ENCODE measurements around the gene CCDC51. TPM values are rescaled to one million over a fixed set of nuclear protein-coding genes. Genes with fewer than 3 reads are reported as not detected.

CCDC51 gene
- total and polyA plus RNA-seq, 4 donors, result 6.4 to 12.7 (median 8.1) TPM

GRCh38 chr3:48410205-48411040 is 29.5 kb downstream of the CCDC51 start:
- ATAC-seq (ENCODE audit: low FRiP score) (no peak), DNase-seq (peak; percentile 34 to 61)
- Histone ChIP-seq H3K27ac (ENCODE audit: low read depth in 1 of 2, low read length in 2 of 2) (no peak overlapping the region), H3K4me1 (ENCODE audit: control insufficient read depth in 1 of 2, insufficient read depth in 2 of 2, low read length in 2 of 2) (no peaks in the 10 kb centered on the region), H3K27me3 (ENCODE audit: control insufficient read depth in 1 of 2, insufficient read depth in 2 of 2, low read length in 1 of 2) (no peaks in the 10 kb centered on the region), H3K36me3 (ENCODE audit: control insufficient read depth in 1 of 2, insufficient read depth in 2 of 2, low read length in 1 of 2) (peaks cover 0 to 20% of the 10 kb centered on the region in 2 donors), H3K9me3 (ENCODE audit: control insufficient read depth, low read length) (no peaks in the 10 kb centered on the region), H3K4me3 (ENCODE audit: low read length in 2 of 2) (no peak overlapping the region)
- intact Hi-C loops (cut with DNase I), result no loop called here
- 93% methylated on average over 16 of the region's 16 CpGs for WGBS, 2 donors

DNA sequence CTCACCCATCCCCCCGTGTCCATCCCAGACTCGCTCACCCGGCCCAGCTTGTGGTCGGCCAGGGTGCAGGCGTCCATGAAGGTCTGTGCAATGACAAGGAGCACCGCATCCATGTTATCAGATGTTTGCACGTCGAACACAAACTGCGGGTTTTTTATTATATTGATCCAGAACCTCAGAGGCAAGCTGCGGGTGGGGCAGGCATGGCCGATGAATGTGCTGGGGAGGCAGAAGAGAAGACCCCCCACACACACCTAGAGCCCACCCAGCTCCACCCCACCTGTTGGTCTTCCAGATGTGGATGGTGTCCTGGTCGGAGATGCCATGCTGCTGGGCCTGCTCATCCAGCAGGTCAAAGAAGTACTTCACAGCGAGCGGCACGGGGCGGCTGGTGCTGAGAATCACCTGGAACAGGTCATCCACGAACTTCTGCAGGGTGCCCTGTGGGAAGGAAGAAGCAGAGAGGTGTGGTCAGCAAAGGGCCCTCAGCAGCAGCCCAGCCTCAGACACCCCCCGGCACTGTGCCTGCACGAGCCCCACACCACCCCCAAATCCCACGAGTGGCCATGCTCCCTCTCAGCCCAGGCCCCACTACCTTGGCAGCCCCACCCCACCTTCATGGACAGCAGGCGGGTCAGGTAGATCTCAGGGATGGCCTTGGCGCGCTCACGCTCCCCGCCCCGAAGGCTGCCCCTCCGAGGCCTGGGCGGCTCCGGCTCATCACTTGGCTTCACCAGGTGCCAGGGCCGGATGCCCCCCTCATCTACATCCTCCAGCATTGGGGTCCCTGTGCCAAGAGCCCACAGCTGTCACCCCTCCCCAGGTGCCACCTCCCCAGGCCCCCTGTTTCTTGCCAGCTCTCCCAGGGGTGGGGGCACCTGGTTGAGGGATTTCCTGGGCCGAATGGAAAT is 30.4 kb downstream of the CCDC51 start:
- H3K4me3 ChIP-seq (ENCODE audit: low read length in 2 of 2), result no peak overlapping the region
- DNase-seq, result peak; percentile 32 to 71
- intact Hi-C loops (cut with DNase I), result no loop called here
- 92 to 93% methylated on average over 28 to 31 of the region's 31 CpGs for WGBS, 2 donors
- no peaks in the 10 kb centered on the region for H3K4me1 ChIP-seq (ENCODE audit: control insufficient read depth in 1 of 2, insufficient read depth in 2 of 2, low read length in 2 of 2)
- H3K36me3 ChIP-seq (ENCODE audit: control insufficient read depth in 1 of 2, insufficient read depth in 2 of 2, low read length in 1 of 2), result peaks cover 0 to 17% of the 10 kb centered on the region in 2 donors
- H3K27ac ChIP-seq (ENCODE audit: low read depth in 1 of 2, low read length in 2 of 2), result no peak overlapping the region
- no peak for ATAC-seq (ENCODE audit: low FRiP score)
- no peaks in the 10 kb centered on the region for H3K9me3 ChIP-seq (ENCODE audit: control insufficient read depth, low read length)
- no peaks in the 10 kb centered on the region for H3K27me3 ChIP-seq (ENCODE audit: control insufficient read depth in 1 of 2, insufficient read depth in 2 of 2, low read length in 1 of 2)

GRCh38 chr3:48408823-48409281 is 31.1 kb downstream of the CCDC51 start:
- ATAC-seq (ENCODE audit: low FRiP score) (no peak), DNase-seq (peak; percentile 29 to 37)
- intact Hi-C loops (cut with DNase I), result no loop called here
- Histone ChIP-seq H3K27me3 (ENCODE audit: control insufficient read depth in 1 of 2, insufficient read depth in 2 of 2, low read length in 1 of 2) (no peaks in the 10 kb centered on the region), H3K27ac (ENCODE audit: low read depth in 1 of 2, low read length in 2 of 2) (no peak overlapping the region), H3K36me3 (ENCODE audit: control insufficient read depth in 1 of 2, insufficient read depth in 2 of 2, low read length in 1 of 2) (peaks cover 0 to 17% of the 10 kb centered on the region in 2 donors), H3K9me3 (ENCODE audit: control insufficient read depth, low read length) (no peaks in the 10 kb centered on the region), H3K4me1 (ENCODE audit: control insufficient read depth in 1 of 2, insufficient read depth in 2 of 2, low read length in 2 of 2) (no peaks in the 10 kb centered on the region), H3K4me3 (ENCODE audit: low read length in 2 of 2) (no peak overlapping the region)
- 73 to 89% methylated on average over 4 of the region's 4 CpGs for WGBS, 2 donors

DNA sequence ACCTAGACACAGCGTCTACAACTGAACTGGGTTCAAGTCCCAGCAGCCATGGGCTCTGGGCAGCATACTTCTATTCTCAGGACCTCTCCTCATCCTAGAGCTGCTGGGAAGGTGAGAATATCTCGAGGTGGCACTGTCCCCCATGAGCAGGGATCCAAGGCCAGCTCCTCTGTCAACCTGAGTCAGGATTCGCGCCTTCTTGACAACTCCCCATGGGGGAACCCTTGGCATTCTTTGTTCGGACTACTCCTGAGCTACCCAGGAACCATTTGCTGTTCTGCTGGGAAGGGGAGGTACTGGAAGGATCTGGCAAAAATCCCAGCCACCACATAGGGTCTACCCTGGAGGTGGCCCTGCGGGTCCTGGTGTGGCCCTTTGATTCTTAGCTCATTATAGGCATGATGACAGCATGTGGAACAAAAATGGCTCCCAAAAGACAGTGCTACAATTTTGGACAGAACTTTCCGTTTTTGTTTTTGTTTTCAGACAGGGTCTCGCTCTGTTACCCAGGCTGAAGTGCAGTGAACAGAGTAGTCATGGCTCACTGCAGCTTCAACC is 32.3 kb downstream of the CCDC51 start:
- no peak overlapping the region for H3K27ac ChIP-seq (ENCODE audit: low read depth in 1 of 2, low read length in 2 of 2)
- WGBS, 2 donors, result 90% methylated on average over 8 of the region's 8 CpGs
- H3K36me3 ChIP-seq (ENCODE audit: control insufficient read depth in 1 of 2, insufficient read depth in 2 of 2, low read length in 1 of 2), result peaks cover 0 to 16% of the 10 kb centered on the region in 2 donors
- ATAC-seq (ENCODE audit: low FRiP score) (no peak), DNase-seq (peak; percentile 18 to 22)
- intact Hi-C loops (cut with DNase I), result no loop called here
- peaks cover 0 to 2% of the 10 kb centered on the region in 2 donors for H3K4me1 ChIP-seq (ENCODE audit: control insufficient read depth in 1 of 2, insufficient read depth in 2 of 2, low read length in 2 of 2)
- H3K4me3 ChIP-seq (ENCODE audit: low read length in 2 of 2), result no peak overlapping the region
- no peaks in the 10 kb centered on the region for H3K27me3 ChIP-seq (ENCODE audit: control insufficient read depth in 1 of 2, insufficient read depth in 2 of 2, low read length in 1 of 2)
- no peaks in the 10 kb centered on the region for H3K9me3 ChIP-seq (ENCODE audit: control insufficient read depth, low read length)

- intact Hi-C loops (cut with DNase I), result no loop called here
- Histone ChIP-seq H3K9me3 (ENCODE audit: control insufficient read depth, low read length) (no peaks in the 10 kb centered on the region), H3K27ac (ENCODE audit: low read depth in 1 of 2, low read length in 2 of 2) (peak overlapping the region in 1 of 2 donors; percentile 4), H3K4me1 (ENCODE audit: control insufficient read depth in 1 of 2, insufficient read depth in 2 of 2, low read length in 2 of 2) (peaks cover 0 to 4% of the 10 kb centered on the region in 2 donors), H3K36me3 (ENCODE audit: control insufficient read depth in 1 of 2, insufficient read depth in 2 of 2, low read length in 1 of 2) (peaks cover 0 to 9% of the 10 kb centered on the region in 2 donors), H3K4me3 (ENCODE audit: low read length in 2 of 2) (no peak overlapping the region), H3K27me3 (ENCODE audit: control insufficient read depth in 1 of 2, insufficient read depth in 2 of 2, low read length in 1 of 2) (no peaks in the 10 kb centered on the region)
- 88 to 90% methylated on average over 18 of the region's 18 CpGs for WGBS, 2 donors
- DNase-seq, result peak; percentile 25 to 68
- ATAC-seq (ENCODE audit: low FRiP score), result no peak
These were observed 33.2 kb downstream of the CCDC51 start for GRCh38 chr3:48406443-48407431.

DNA sequence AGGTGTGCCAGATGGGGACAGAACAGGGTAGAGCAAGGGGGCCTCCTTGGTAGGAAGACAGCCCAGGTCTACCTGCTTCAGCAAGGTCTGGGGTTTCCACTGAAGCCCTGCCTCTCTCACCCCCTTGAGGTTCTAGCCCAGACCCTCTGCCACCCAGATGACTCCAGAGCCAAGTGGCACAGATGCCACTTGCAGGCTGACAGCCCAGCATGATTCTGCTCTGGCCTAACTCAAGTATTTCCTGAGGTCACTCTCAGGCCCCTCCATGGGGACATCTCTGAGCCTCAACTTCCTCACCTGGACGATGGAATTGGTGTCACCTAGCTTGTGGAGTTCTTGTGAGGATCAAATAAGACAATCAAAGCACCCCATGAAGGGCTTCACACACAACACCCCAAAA is 33.9 kb downstream of the CCDC51 start:
- Histone ChIP-seq H3K4me1 (ENCODE audit: control insufficient read depth in 1 of 2, insufficient read depth in 2 of 2, low read length in 2 of 2) (peaks cover 0 to 4% of the 10 kb centered on the region in 2 donors), H3K4me3 (ENCODE audit: low read length in 2 of 2) (no peak overlapping the region), H3K9me3 (ENCODE audit: control insufficient read depth, low read length) (no peaks in the 10 kb centered on the region), H3K36me3 (ENCODE audit: control insufficient read depth in 1 of 2, insufficient read depth in 2 of 2, low read length in 1 of 2) (peaks cover 0 to 9% of the 10 kb centered on the region in 2 donors), H3K27me3 (ENCODE audit: control insufficient read depth in 1 of 2, insufficient read depth in 2 of 2, low read length in 1 of 2) (no peaks in the 10 kb centered on the region), H3K27ac (ENCODE audit: low read depth in 1 of 2, low read length in 2 of 2) (peak overlapping the region in 1 of 2 donors; percentile 23)
- ATAC-seq (ENCODE audit: low FRiP score) (no peak), DNase-seq (no peak)
- WGBS, 2 donors, result 84% methylated on average over 1 of the region's 1 CpG
- intact Hi-C loops (cut with DNase I), result no loop called here

- intact Hi-C loops (cut with DNase I), result no loop called here
- no peak for ATAC-seq (ENCODE audit: low FRiP score)
- Histone ChIP-seq H3K36me3 (ENCODE audit: control insufficient read depth in 1 of 2, insufficient read depth in 2 of 2, low read length in 1 of 2) (peaks cover 0 to 7% of the 10 kb centered on the region in 2 donors), H3K4me1 (ENCODE audit: control insufficient read depth in 1 of 2, insufficient read depth in 2 of 2, low read length in 2 of 2) (peaks cover 0 to 4% of the 10 kb centered on the region in 2 donors), H3K4me3 (ENCODE audit: low read length in 2 of 2) (no peak overlapping the region), H3K27ac (ENCODE audit: low read depth in 1 of 2, low read length in 2 of 2) (peak overlapping the region in 1 of 2 donors; percentile 45), H3K9me3 (ENCODE audit: control insufficient read depth, low read length) (no peaks in the 10 kb centered on the region), H3K27me3 (ENCODE audit: control insufficient read depth in 1 of 2, insufficient read depth in 2 of 2, low read length in 1 of 2) (no peaks in the 10 kb centered on the region)
- 76 to 82% methylated on average over 13 of the region's 13 CpGs for WGBS, 2 donors
- peak; percentile 52 to 71 for DNase-seq
These were observed 34.5 kb downstream of the CCDC51 start for GRCh38 chr3:48405343-48405881.
